Stimulated activated CD4-positive, alpha-beta T cell treated with anti-CD3 and anti-CD28 coated beads, TNF-alpha, amount 100 ng/mL, for 24 hours (primary cell): ENCODE results near the gene GPC5.

Experiments used
- DNase-seq, 3 experiments: peaks; one replicate each; pipeline ENCODE4 v3.0.0-alpha.2; 2020; ENCODE audit warnings: low read depth in 3 of 3

GPC5 gene

GRCh38 chr13:91592056-91593014 is 193.9 kb downstream of the GPC5 start:
- no peak for DNase-seq

- no peak for DNase-seq
Observed at GRCh38 chr13:91593456-91593855, 195.0 kb downstream of the GPC5 start.

- DNase-seq, result no peak
Observed at GRCh38 chr13:91594061-91594460, 195.6 kb downstream of the GPC5 start.

GRCh38 chr13:91595677-91596076 is 197.3 kb downstream of the GPC5 start:
- no peak for DNase-seq

- no peak for DNase-seq
Observed at GRCh38 chr13:91596842-91597241, 198.4 kb downstream of the GPC5 start.

- DNase-seq, result no peak
Observed at GRCh38 chr13:91598655-91599054, 200.2 kb downstream of the GPC5 start.

- no peak for DNase-seq
Observed at GRCh38 chr13:91601273-91601672, 202.9 kb downstream of the GPC5 start.

- DNase-seq, result no peak
Observed at GRCh38 chr13:91601807-91602206, 203.4 kb downstream of the GPC5 start.

- DNase-seq, result no peak
Observed at GRCh38 chr13:91609353-91609752, 210.9 kb downstream of the GPC5 start.

- no peak for DNase-seq
Observed at GRCh38 chr13:91618315-91618714, 219.9 kb downstream of the GPC5 start.

GRCh38 chr13:91620670-91621141 is 222.3 kb downstream of the GPC5 start:
- no peak for DNase-seq

- no peak for DNase-seq
Observed at GRCh38 chr13:91621161-91621560, 222.7 kb downstream of the GPC5 start.

GRCh38 chr13:91621963-91622362 is 223.5 kb downstream of the GPC5 start:
- no peak for DNase-seq

- no peak for DNase-seq
Observed at GRCh38 chr13:91622778-91623550, 224.5 kb downstream of the GPC5 start.

- no peak for DNase-seq
Observed at GRCh38 chr13:91627952-91628739, 229.7 kb downstream of the GPC5 start.

- no peak for DNase-seq
Observed at GRCh38 chr13:91630946-91631345, 232.5 kb downstream of the GPC5 start.

GRCh38 chr13:91632086-91632485 is 233.7 kb downstream of the GPC5 start:
- DNase-seq, result no peak

GRCh38 chr13:91639330-91639729 is 240.9 kb downstream of the GPC5 start:
- no peak for DNase-seq

GRCh38 chr13:91643394-91643793 is 245.0 kb downstream of the GPC5 start:
- no peak for DNase-seq

- DNase-seq, result no peak
Observed at GRCh38 chr13:91644806-91645205, 246.4 kb downstream of the GPC5 start.

GRCh38 chr13:91647361-91647990 is 249.1 kb downstream of the GPC5 start:
- no peak for DNase-seq
